ENCODE data around the gene ALG6.

ALG6 gene

GRCh38 chr1:63367215-63368103 is at the start of gene ALG6:
TSS of gene ALG6 (plus strand) at chr1:63367627. CDS start at chr1:63370978, 3,351 bp downstream.
- H3K4me3 ChIP-seq (ENCODE audit: low read length in 2 of 2) = peak within 1 kb of the TSS; percentile 72 to 96
- H3K9me3 ChIP-seq (ENCODE audit: control insufficient read depth in 2 of 2, low read length in 2 of 2) = no peaks in the 10 kb centered on the region
- no peaks in the 10 kb centered on the region for H3K36me3 ChIP-seq (ENCODE audit: control insufficient read depth in 2 of 2, insufficient read depth in 2 of 2, low read length in 2 of 2)
- no peaks in the 10 kb centered on the region for H3K27me3 ChIP-seq (ENCODE audit: control insufficient read depth in 2 of 2, insufficient read depth in 2 of 2, low read length in 2 of 2)
- peaks cover 0 to 11% of the 10 kb centered on the region in 2 donors for H3K4me1 ChIP-seq (ENCODE audit: control insufficient read depth in 2 of 2, insufficient read depth in 2 of 2, low read length in 2 of 2)
- peak within 1 kb of the TSS; percentile 75 to 81 for H3K27ac ChIP-seq (ENCODE audit: low read depth in 2 of 2, low read length in 2 of 2)
- peak within 1 kb of the TSS; percentile 76 to 97 for H3K9ac ChIP-seq (ENCODE audit: low read depth in 1 of 2, low read length in 2 of 2)

DNA sequence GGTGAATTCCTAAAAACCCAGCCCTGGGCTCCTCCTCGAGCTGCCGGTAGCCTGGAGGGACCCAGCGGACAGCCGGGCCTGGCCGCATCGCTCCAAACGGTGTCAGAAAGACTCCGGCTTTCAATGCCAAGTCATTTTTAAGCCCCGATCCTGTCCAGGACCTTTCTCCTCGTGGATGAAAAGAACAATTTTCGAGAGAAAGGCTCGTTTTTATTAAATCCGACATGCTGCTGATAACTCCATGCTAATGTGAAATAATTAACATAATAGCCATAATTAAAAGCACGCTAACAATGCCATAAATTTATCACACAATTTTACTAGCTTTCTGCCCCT is 49.6 kb upstream of the ALG6 start:
- peak overlapping the region in 1 of 2 donors; percentile 50 for H3K4me3 ChIP-seq (ENCODE audit: low read length in 2 of 2)
- H3K9ac ChIP-seq (ENCODE audit: low read depth in 1 of 2, low read length in 2 of 2) = no peak overlapping the region
- H3K36me3 ChIP-seq (ENCODE audit: control insufficient read depth in 2 of 2, insufficient read depth in 2 of 2, low read length in 2 of 2) = no peaks in the 10 kb centered on the region
- peaks cover 4 to 14% of the 10 kb centered on the region in 2 donors for H3K4me1 ChIP-seq (ENCODE audit: control insufficient read depth in 2 of 2, insufficient read depth in 2 of 2, low read length in 2 of 2)
- no peak overlapping the region for H3K27ac ChIP-seq (ENCODE audit: low read depth in 2 of 2, low read length in 2 of 2)
- peaks cover 0 to 3% of the 10 kb centered on the region in 2 donors for H3K9me3 ChIP-seq (ENCODE audit: control insufficient read depth in 2 of 2, low read length in 2 of 2)
- H3K27me3 ChIP-seq (ENCODE audit: control insufficient read depth in 2 of 2, insufficient read depth in 2 of 2, low read length in 2 of 2) = peaks cover 63 to 78% of the 10 kb centered on the region in 2 donors

DNA sequence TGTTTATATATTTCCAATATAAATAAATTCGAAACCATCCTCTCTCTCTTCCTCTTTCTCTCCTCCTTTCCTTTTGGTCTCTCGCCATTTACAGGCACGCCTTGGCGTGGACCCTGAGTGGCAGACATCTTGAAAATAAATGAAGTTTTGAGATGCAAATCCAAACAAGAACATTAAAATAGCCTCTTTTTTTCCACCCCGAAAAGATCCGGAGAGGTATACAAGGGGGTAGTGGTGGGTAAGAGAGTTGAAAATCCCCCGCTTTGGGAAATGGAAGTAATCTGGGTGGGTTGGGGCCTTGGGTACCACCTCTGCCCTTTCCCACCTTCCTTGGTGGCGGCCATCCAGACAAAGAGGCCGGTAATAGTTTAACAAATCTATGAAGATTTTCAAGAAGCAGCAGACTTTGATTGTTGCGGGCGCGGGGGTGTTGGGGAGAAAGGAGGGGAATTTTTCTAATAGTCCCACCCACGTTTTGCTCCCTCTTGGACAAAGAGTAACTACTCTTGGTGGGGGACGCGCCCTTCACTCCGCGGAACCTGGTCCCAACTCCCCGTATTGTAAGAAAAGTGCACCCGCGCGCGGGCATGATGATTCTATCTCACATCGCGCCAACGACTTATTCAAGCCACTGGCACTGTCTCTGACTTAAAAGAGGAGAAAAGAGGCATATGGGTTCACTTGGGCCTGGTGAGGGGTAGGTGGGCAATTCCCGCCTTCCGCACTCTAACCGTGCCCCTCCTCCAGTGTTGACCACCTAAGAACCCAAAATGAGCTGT is 49.0 kb upstream of the ALG6 start:
- Histone ChIP-seq H3K36me3 (ENCODE audit: control insufficient read depth in 2 of 2, insufficient read depth in 2 of 2, low read length in 2 of 2) (no peaks in the 10 kb centered on the region), H3K27me3 (ENCODE audit: control insufficient read depth in 2 of 2, insufficient read depth in 2 of 2, low read length in 2 of 2) (peaks cover 60 to 79% of the 10 kb centered on the region in 2 donors), H3K9me3 (ENCODE audit: control insufficient read depth in 2 of 2, low read length in 2 of 2) (peaks cover 0 to 3% of the 10 kb centered on the region in 2 donors), H3K4me1 (ENCODE audit: control insufficient read depth in 2 of 2, insufficient read depth in 2 of 2, low read length in 2 of 2) (peaks cover 7 to 16% of the 10 kb centered on the region in 2 donors), H3K4me3 (ENCODE audit: low read length in 2 of 2) (no peak overlapping the region), H3K27ac (ENCODE audit: low read depth in 2 of 2, low read length in 2 of 2) (no peak overlapping the region), H3K9ac (ENCODE audit: low read depth in 1 of 2, low read length in 2 of 2) (no peak overlapping the region)

- Histone ChIP-seq H3K9ac (ENCODE audit: low read depth in 1 of 2, low read length in 2 of 2) (no peak overlapping the region), H3K36me3 (ENCODE audit: control insufficient read depth in 2 of 2, insufficient read depth in 2 of 2, low read length in 2 of 2) (no peaks in the 10 kb centered on the region), H3K27me3 (ENCODE audit: control insufficient read depth in 2 of 2, insufficient read depth in 2 of 2, low read length in 2 of 2) (peaks cover 61 to 83% of the 10 kb centered on the region in 2 donors), H3K9me3 (ENCODE audit: control insufficient read depth in 2 of 2, low read length in 2 of 2) (peaks cover 0 to 3% of the 10 kb centered on the region in 2 donors), H3K4me1 (ENCODE audit: control insufficient read depth in 2 of 2, insufficient read depth in 2 of 2, low read length in 2 of 2) (peaks cover 7 to 19% of the 10 kb centered on the region in 2 donors), H3K4me3 (ENCODE audit: low read length in 2 of 2) (no peak overlapping the region), H3K27ac (ENCODE audit: low read depth in 2 of 2, low read length in 2 of 2) (no peak overlapping the region)
Measured at GRCh38 chr1:63319046-63320021, 48.1 kb upstream of the ALG6 start.

DNA sequence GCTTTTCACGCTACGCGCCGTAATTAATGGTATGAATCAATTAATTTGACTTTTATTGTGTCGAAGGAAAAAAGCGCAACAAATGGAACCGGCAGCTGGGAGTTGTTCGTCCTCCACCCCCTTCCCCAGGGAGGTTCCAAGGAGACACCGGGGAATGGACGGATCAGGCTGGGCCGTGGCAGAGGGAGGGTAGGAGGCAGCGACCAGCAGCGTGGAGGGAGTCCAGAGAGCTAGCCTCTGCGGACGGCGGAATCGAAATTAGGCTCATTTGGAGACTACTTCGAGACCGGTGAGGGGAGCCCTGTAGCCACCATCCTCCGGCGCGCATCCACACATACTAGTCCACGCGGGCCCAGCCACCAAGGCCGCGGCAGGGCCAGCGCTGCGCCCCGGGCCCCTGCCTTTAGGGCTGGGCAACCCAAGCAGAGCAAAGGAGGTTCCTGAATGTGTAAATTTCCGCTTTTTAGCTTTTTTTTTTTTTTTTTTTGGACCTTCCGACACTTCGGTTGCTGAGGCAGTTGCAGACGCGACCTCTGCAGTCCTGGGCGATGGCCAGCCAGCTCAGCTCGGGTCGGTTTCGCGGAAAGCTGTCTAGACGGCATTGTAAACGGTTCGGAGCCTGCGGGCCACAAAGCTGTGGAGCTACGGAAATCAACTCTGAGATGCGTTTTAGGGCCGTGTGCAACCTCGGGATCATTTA is 47.3 kb upstream of the ALG6 start:
- Histone ChIP-seq H3K4me3 (ENCODE audit: low read length in 2 of 2) (no peak overlapping the region), H3K36me3 (ENCODE audit: control insufficient read depth in 2 of 2, insufficient read depth in 2 of 2, low read length in 2 of 2) (no peaks in the 10 kb centered on the region), H3K4me1 (ENCODE audit: control insufficient read depth in 2 of 2, insufficient read depth in 2 of 2, low read length in 2 of 2) (peaks cover 7 to 21% of the 10 kb centered on the region in 2 donors), H3K9ac (ENCODE audit: low read depth in 1 of 2, low read length in 2 of 2) (no peak overlapping the region), H3K27ac (ENCODE audit: low read depth in 2 of 2, low read length in 2 of 2) (no peak overlapping the region), H3K27me3 (ENCODE audit: control insufficient read depth in 2 of 2, insufficient read depth in 2 of 2, low read length in 2 of 2) (peaks cover 59 to 80% of the 10 kb centered on the region in 2 donors), H3K9me3 (ENCODE audit: control insufficient read depth in 2 of 2, low read length in 2 of 2) (peaks cover 0 to 3% of the 10 kb centered on the region in 2 donors)

- peaks cover 0 to 3% of the 10 kb centered on the region in 2 donors for H3K9me3 ChIP-seq (ENCODE audit: control insufficient read depth in 2 of 2, low read length in 2 of 2)
- H3K4me3 ChIP-seq (ENCODE audit: low read length in 2 of 2) = no peak overlapping the region
- no peak overlapping the region for H3K9ac ChIP-seq (ENCODE audit: low read depth in 1 of 2, low read length in 2 of 2)
- peaks cover 62 to 88% of the 10 kb centered on the region in 2 donors for H3K27me3 ChIP-seq (ENCODE audit: control insufficient read depth in 2 of 2, insufficient read depth in 2 of 2, low read length in 2 of 2)
- H3K27ac ChIP-seq (ENCODE audit: low read depth in 2 of 2, low read length in 2 of 2) = no peak overlapping the region
- peaks cover 7 to 21% of the 10 kb centered on the region in 2 donors for H3K4me1 ChIP-seq (ENCODE audit: control insufficient read depth in 2 of 2, insufficient read depth in 2 of 2, low read length in 2 of 2)
- no peaks in the 10 kb centered on the region for H3K36me3 ChIP-seq (ENCODE audit: control insufficient read depth in 2 of 2, insufficient read depth in 2 of 2, low read length in 2 of 2)
Measured at GRCh38 chr1:63321066-63321784, 46.2 kb upstream of the ALG6 start.

DNA sequence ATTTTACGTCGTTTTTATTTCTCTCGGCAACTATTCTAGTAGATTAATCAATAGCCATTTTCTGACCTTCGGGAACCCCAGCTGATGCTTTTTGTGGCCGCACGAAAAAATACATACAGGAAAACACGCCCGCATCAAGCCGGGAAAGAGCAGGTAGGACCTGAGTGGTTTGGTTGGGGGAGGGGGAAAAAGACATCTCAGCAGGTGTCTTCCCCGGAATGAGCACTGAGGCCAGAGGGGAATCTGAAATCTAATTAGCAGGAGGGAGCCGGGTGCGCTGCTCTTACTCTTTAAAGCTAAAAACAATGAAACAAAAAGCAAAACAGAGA is 45.7 kb upstream of the ALG6 start:
- H3K9me3 ChIP-seq (ENCODE audit: control insufficient read depth in 2 of 2, low read length in 2 of 2) = peaks cover 0 to 3% of the 10 kb centered on the region in 2 donors
- no peak overlapping the region for H3K9ac ChIP-seq (ENCODE audit: low read depth in 1 of 2, low read length in 2 of 2)
- H3K4me1 ChIP-seq (ENCODE audit: control insufficient read depth in 2 of 2, insufficient read depth in 2 of 2, low read length in 2 of 2) = peaks cover 7 to 21% of the 10 kb centered on the region in 2 donors
- peak overlapping the region; percentile 66 to 68 for H3K4me3 ChIP-seq (ENCODE audit: low read length in 2 of 2)
- H3K36me3 ChIP-seq (ENCODE audit: control insufficient read depth in 2 of 2, insufficient read depth in 2 of 2, low read length in 2 of 2) = no peaks in the 10 kb centered on the region
- H3K27ac ChIP-seq (ENCODE audit: low read depth in 2 of 2, low read length in 2 of 2) = no peak overlapping the region
- H3K27me3 ChIP-seq (ENCODE audit: control insufficient read depth in 2 of 2, insufficient read depth in 2 of 2, low read length in 2 of 2) = peaks cover 64 to 90% of the 10 kb centered on the region in 2 donors

DNA sequence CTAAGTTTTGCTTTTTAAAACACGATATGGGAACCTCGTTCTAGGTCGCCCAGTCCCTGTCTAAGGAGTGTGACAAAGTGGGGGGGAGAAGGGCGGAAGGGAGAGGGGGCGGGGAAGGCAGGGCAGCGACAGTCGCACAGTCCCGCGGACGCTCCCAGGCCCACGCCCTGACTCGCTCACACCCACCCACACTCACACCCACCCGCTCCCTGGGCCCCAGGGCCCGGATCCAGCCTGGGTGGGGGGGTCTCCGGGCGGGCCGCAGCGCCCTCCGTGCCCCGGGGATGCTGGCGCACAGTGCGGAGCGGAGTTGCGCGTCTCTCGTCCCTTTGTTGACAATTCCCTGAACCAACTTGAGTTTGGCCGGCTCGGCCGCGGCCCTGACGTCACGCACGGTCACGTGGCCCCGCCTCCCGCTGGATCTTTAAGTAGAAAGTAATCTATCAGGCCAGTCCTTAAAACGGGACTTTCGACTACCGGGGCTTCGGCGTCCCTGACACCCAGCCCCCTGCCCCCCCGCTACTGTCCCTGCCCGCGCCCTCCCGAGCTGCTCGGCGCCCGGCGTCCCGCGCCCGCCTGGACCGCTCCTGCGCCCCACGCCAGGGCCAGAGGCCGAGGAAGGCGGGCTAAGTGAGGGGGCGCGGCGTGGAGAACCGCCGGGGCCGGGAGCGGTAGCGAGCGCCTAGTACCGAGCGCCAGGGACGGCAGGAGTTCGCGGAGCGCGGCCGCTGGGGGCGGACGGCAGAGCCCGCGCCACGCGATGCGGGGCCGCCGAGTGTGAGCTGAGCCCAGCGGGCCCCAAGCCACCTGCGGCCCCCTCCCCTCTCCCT is 45.1 kb upstream of the ALG6 start, which contains the start of gene FOXD3:
TSS of gene FOXD3 (plus strand) at position 454 of the 830 bp plus-strand sequence. CDS start 492 bp downstream, outside the sequence.
- Histone ChIP-seq H3K27me3 (ENCODE audit: control insufficient read depth in 2 of 2, insufficient read depth in 2 of 2, low read length in 2 of 2) (peaks cover 70 to 92% of the 10 kb centered on the region in 2 donors), H3K4me1 (ENCODE audit: control insufficient read depth in 2 of 2, insufficient read depth in 2 of 2, low read length in 2 of 2) (peaks cover 7 to 21% of the 10 kb centered on the region in 2 donors), H3K9ac (ENCODE audit: low read depth in 1 of 2, low read length in 2 of 2) (peak within 1 kb of the TSS in 1 of 2 donors; percentile 16), H3K36me3 (ENCODE audit: control insufficient read depth in 2 of 2, insufficient read depth in 2 of 2, low read length in 2 of 2) (no peaks in the 10 kb centered on the region), H3K9me3 (ENCODE audit: control insufficient read depth in 2 of 2, low read length in 2 of 2) (peaks cover 0 to 3% of the 10 kb centered on the region in 2 donors), H3K27ac (ENCODE audit: low read depth in 2 of 2, low read length in 2 of 2) (peak within 1 kb of the TSS in 1 of 2 donors; percentile 21), H3K4me3 (ENCODE audit: low read length in 2 of 2) (peak within 1 kb of the TSS; percentile 66 to 68)

Data from mucosa of rectum (tissue), 2 donors.